K562 (cell line): ENCODE measurements around the gene TMEM247.

Experiments
- MYC ChIP-seq, 2 experiments: fragments of 250-450 bp in 1 of 2; sonication (Bioruptor Pico) in 1 of 2; IDR thresholded peaks; 2 replicates each; pipeline versions ENCODE4 v1.5.1 to v1.6.1; 2012 to 2021; ENCODE audit warnings: low read depth in 2 of 2, borderline replicate concordance in 1 of 2, improper control_type of control experiment in 1 of 2, low read length in 1 of 2, mild to moderate bottlenecking in 1 of 2, moderate library complexity in 1 of 2
- NR3C1 ChIP-seq: sonication (generic); formaldehyde crosslinking; IDR thresholded peaks from 2 replicates; pipeline ENCODE4 v1.8.1; 2022; ENCODE audit warnings: missing genetic modification reagents
- ZNF274 ChIP-seq: IDR thresholded peaks from 2 replicates; pipeline ENCODE4 v1.6.1; 2011; ENCODE audit warnings: low read depth, mild to moderate bottlenecking, low read length, moderate library complexity, borderline replicate concordance

DNA sequence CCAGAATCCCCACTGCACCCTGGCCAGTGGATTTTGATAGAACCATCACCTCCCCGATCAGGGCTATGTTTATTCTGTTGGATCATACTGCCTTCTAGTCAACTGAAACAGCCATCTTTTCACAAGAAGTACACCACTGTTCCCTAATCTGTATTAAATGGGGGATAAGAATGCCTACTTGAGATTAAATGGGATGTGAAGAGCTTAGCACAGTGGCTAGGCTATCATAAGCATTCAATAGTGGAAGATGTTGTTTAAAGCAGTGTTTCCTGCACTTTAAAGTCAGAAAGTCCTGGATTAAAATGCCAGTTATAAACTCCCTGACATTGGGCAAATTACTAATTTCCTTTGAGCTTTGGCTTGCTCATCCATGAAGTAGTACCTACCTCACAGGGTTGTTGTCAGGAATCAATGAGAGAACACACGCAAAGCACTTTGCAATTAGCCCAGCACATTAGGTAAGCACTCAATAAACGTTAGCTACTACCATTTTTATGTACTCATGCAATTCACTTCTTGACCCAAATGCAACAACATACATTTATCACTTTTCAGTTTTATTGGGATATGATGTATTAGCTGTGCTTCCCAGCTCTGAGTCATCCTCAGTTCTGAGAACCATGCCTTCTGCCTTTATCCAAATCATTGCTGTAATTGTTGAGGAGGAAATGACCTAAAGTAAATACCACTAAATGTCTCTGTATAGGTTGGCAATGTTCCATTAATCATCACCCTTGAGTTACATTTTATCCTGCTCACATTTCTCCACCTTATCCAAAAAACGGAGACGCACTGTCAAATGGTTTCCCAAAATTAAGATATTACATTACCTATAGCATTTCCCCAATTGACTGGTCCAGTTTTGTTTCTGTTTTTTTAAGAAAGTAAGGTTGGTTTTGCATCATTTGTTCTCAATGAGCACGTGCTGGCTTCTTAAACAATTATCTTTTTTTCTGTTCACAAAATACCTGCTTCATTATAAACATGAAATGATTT is 2.1 kb downstream of the TMEM247 start:
- no peak for TF ChIP-seq MYC (IDR thresholded peaks at IDR 0.05; ENCODE audit: low read depth, low read length)
- no peak for TF ChIP-seq MYC (CRISPR knock-in tag; IDR thresholded peaks at IDR 0.05; ENCODE audit: borderline replicate concordance, low read depth)
- TF ChIP-seq NR3C1, result no peak
- no peak for TF ChIP-seq ZNF274
